ENCODE results near the gene SRRM4.

- TF ChIP-seq ZBTB43 (CRISPR knock-in tag; IDR thresholded peaks at IDR 0.05) (no peak), PRRX2 (CRISPR knock-in tag; IDR thresholded peaks at IDR 0.05) (no peak), AR (CRISPR knock-in tag; IDR thresholded peaks at IDR 0.05) (no peak)
- TF ChIP-seq, protein P1, sequence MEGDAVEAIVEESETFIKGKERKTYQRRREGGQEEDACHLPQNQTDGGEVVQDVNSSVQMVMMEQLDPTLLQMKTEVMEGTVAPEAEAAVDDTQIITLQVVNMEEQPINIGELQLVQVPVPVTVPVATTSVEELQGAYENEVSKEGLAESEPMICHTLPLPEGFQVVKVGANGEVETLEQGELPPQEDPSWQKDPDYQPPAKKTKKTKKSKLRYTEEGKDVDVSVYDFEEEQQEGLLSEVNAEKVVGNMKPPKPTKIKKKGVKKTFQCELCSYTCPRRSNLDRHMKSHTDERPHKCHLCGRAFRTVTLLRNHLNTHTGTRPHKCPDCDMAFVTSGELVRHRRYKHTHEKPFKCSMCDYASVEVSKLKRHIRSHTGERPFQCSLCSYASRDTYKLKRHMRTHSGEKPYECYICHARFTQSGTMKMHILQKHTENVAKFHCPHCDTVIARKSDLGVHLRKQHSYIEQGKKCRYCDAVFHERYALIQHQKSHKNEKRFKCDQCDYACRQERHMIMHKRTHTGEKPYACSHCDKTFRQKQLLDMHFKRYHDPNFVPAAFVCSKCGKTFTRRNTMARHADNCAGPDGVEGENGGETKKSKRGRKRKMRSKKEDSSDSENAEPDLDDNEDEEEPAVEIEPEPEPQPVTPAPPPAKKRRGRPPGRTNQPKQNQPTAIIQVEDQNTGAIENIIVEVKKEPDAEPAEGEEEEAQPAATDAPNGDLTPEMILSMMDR (IDR thresholded peaks at IDR 0.05): peak; percentile 85
These were observed 39.3 kb downstream of the SRRM4 start for GRCh38 chr12:119020406-119021360.

Data from WTC11 (cell line).